DMS153 treated with DMSO at 0.1 percent for 48 hours (cell line): ENCODE data around the gene EVC2.

Source experiments
- DNase-seq: peaks from one replicate; lab custom pipeline; 2025; ENCODE audit not compliant: unreplicated experiment; lab: John Stamatoyannopoulos, UW

EVC2 gene, protein sequence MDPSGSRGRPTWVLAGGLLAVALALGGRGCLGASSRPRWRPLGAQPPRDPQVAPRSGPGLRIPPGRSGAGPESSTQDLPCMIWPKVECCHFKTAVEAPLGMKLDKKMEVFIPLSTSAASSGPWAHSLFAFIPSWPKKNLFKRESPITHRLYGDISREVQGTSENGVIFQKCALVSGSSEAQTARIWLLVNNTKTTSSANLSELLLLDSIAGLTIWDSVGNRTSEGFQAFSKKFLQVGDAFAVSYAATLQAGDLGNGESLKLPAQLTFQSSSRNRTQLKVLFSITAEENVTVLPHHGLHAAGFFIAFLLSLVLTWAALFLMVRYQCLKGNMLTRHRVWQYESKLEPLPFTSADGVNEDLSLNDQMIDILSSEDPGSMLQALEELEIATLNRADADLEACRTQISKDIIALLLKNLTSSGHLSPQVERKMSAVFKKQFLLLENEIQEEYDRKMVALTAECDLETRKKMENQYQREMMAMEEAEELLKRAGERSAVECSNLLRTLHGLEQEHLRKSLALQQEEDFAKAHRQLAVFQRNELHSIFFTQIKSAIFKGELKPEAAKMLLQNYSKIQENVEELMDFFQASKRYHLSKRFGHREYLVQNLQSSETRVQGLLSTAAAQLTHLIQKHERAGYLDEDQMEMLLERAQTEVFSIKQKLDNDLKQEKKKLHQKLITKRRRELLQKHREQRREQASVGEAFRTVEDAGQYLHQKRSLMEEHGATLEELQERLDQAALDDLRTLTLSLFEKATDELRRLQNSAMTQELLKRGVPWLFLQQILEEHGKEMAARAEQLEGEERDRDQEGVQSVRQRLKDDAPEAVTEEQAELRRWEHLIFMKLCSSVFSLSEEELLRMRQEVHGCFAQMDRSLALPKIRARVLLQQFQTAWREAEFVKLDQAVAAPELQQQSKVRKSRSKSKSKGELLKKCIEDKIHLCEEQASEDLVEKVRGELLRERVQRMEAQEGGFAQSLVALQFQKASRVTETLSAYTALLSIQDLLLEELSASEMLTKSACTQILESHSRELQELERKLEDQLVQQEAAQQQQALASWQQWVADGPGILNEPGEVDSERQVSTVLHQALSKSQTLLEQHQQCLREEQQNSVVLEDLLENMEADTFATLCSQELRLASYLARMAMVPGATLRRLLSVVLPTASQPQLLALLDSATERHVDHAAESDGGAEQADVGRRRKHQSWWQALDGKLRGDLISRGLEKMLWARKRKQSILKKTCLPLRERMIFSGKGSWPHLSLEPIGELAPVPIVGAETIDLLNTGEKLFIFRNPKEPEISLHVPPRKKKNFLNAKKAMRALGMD

DNA sequence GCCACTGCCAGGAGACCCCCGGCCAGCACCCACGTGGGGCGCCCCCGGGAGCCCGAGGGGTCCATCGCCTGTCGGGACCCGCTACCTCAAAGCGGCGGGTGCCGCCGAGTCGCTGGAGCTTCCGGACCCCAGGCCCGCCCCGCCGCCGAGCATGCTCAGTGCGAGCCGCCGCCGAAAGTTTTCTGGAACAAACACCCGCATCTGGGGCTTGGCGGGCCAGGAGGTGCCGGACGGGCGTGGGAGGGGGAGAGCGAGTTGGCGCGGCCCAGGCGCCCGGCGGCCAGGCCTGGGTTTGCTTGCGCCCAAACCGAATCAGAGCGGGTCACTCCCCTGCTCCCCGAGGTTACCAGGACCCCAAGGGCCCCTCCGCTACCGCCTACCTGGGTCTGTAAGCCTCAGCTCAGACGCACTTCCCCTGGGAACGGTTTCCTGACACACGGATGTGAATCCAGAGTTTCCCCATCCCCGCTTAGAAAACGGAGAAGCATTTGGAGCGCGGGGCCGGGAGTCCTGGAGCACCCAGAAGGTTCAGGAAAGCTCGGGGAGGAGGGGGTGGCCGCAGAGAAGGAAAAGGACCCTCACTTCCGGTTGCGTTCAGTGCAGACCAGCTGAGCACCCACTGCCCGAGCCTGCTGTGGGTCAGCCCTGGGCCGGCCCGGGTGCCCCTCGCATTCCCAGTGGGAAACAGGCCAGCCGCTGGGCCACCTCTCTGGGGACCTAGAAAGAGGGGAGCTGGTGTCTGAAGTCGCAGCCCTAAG is at the start of gene EVC2:
EVC2 (minus strand) TSS at position 111 of the 758 bp plus-strand sequence; CDS start at position 65, 46 bp downstream.
- DNase-seq, result no peak

DNA sequence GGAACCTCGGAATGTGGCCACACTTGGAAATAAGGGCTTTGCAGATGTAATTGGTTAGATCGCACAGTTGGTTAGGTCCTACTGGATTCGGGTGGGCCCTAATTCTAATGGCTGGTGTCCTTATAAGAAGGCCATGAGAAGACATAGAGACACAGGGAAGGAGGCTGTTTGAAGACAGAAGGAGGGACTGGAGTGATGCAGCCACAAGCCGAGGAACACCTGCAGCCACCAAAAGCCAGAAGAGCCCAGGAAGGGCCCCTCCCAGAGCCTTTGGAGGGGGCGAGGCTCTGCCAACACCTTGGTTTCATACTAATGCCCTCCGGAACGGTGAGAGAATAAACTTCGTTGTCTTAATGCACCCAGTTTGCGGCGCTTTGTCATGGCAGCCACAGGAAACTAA is 49.6 kb upstream of the EVC2 start:
- no peak for DNase-seq

DNA sequence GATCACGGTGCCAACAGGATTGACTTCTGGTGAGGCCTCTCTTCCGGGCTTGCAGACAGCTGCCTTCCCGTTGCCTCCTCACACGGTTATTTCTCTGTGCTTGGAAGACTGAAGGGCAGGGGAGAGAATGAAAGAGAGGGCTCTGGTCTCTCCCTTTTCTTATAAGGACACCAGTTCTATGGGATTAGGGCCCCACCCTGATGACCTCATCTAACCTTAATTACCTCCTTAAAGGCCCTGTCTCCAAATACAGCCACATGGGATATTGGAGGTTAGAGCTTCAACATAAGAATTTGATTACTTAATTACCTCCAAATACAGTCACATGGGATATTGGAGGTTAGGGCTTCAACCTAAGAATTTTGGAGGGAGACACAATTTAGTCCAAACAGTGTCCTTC is 49.2 kb upstream of the EVC2 start:
- DNase-seq, result no peak

DNA sequence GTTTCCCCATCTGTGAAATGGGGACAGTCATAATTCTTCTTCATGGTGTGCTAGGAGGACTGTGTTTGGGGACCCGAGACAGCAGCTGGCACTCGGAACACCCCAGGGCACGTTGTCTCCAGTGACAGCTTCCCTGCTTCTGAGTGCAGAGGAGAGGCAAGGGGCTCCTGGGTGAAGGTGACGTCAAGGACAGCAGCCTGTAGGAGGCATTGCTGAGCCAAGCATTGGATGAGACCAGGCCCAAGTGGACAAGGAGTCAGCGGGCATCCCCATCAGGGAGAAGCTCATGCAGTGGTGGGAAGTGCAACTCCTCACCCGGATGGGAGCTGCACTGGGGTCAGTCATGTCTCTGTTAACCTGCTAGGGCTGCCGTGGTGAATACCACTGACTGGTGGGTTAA is 48.7 kb upstream of the EVC2 start:
- no peak for DNase-seq

DNA sequence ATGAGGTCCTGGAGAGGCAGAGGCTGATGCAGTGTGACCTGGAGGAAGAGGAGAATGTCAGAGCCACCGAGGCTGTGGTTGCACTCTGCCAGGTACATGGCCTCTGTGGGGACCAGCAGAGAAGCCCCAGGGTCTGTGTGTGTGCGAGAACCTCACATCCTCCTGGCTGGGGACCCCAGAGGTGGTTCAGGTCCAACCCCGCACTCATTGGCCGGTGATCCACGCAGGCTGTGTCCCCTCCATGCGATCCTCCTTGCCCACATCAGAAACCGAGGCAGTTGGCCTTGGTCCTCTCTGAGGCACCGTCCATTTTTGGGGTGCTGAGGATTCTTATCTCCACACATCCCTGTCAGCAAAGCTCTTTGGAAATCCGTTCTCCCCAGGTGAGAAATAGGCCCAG is 47.9 kb upstream of the EVC2 start:
- DNase-seq, result no peak

DNA sequence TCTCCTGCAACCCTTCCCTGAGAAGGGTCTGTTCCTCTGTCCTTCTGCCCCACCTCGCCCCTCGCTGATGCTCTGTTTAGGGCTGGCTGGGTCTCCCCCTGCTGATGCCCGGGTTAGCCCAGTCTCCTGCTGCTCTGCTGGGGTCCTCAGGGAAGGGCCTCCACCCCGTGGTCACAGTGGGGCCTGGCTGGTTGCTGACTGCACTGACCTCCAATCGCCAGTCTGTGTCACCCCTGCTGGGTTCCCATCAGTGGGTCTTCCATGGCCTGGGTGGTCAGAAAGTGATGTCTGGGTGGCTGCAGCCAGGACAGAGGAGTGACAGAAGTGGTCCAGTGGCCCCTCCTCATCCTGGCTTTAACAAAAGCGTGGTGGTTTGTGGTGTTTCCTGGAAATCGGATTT is 47.3 kb upstream of the EVC2 start:
- no peak for DNase-seq

DNA sequence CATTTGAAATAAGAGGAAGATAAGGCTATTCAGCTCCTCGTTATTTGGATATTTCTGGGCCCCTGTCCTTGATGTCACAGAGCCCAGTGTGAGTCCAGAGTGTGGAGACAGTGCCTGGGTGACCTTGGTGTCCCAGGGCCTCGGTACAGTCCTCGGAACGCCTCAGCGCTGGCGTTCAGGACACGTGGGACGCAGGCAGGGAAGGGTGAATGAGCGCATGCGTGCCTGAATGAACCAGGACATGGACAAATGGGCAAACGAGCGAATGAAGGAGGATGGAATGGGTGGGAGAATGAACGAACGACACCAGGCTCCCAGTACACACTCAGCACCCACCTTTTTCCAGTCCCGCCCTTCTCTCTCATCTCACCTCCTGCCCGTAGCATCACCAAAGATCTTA is 46.8 kb upstream of the EVC2 start:
- no peak for DNase-seq

DNA sequence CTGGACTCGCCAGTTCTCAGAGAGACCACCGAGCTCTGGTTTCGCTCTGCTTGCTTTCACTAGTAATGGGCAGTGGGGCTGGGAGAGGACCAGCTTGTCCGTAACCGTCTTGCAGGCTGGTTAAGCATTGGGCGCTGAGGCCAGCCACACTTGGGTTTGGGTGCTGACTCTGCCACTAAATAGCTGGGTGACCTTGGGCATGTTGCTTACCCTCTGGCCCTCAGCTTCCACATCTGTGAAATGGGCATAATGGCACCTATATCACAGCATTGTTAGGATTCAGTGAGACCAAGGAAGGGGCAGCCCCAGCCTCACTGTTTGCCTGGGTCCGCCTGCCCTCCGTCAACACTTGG is 46.1 kb upstream of the EVC2 start:
- no peak for DNase-seq

DNA sequence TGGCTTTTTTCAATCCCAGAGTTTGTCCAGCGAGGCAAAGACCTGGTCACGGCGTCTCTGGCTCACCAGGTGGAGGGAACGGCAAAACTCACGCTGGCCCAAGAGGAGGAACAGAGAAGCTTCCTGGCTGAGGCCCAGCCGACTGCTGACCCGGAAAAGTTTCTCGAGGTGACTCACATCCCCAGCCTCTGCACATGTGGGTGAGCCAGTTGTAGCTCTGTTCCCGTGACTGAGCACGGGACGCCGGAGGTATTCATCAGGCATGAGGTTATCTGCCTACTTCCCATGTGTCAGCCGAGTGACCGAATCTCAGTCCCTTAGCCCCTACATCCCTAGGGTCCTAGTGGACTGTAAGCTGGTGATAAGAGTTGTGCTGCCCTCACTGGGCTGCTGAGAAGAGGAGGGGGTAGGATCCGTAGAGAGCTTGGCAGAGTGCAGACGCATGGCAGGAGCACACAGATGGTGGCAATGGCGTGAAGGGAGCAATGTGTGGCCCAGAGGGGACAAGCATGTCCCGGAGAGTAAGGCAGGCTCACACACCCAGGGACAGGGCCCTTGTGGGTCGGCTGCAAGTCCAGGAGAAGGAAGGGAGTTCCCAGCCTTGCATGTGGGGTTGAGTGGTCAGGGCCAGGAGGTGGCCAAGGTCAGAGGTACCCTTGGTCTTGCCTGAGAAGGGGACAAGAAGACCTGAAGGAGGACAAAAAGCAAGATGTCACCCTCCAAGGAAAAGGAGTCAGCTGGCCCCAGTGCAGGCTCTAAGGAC is 45.6 kb upstream of the EVC2 start:
- DNase-seq, result no peak

DNA sequence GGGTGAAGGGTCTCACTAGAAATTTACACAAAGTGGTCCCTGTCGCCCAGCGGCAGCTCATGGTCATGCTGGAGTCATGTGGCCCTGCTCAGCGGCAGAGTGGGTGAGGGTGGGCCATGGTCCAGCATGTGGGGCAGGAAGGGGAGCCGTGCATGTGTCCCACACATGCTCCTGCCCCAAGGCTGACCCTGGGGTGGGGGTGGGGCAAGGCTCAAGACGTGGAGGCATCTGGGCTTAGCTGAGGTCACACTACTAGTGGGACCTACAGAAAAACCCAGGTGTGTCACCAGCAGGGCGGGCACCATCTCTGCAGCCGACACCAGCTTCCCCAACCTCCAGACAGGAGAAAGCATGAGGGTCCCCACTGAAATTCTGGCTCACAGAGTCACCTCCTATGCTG is 45.0 kb upstream of the EVC2 start:
- DNase-seq, result no peak

DNA sequence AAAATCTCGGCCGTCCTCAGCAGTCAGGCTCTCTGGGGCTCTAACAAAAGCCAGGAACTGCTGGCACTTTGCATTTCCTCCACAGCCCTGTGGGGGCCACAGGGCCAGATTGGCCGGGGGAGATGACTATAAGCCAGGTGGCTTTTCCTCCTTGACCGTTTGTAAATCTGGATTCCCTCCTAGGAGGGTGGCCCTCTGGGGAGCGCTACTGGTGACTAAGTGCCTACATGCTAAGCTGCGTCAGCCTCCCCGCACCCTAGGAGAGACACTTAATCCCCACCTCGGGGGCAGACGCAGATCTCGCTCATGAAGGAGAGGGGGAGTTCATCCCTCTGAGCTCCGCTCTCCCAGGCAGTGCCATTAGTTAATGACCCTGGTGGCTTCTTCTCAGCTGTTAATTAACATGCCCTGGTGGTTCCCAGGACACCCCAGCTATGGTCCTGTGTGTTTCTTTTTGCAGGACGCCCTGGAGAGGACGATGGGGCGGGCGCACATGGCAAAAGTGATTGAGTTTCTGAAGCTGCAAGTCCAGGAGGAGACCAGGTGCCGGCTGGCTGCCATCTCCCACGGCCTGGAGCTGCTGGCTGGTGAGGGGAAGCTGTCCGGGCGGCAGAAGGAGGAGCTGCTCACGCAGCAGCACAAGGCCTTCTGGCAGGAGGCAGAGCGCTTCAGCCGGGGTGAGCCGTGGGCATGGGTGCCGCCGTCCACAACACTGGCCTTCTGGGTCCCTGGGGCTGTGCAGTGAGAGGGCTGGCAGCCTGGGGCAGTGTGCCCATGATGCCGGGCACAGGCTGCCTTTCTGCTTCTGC is 44.2 kb upstream of the EVC2 start:
- no peak for DNase-seq

DNA sequence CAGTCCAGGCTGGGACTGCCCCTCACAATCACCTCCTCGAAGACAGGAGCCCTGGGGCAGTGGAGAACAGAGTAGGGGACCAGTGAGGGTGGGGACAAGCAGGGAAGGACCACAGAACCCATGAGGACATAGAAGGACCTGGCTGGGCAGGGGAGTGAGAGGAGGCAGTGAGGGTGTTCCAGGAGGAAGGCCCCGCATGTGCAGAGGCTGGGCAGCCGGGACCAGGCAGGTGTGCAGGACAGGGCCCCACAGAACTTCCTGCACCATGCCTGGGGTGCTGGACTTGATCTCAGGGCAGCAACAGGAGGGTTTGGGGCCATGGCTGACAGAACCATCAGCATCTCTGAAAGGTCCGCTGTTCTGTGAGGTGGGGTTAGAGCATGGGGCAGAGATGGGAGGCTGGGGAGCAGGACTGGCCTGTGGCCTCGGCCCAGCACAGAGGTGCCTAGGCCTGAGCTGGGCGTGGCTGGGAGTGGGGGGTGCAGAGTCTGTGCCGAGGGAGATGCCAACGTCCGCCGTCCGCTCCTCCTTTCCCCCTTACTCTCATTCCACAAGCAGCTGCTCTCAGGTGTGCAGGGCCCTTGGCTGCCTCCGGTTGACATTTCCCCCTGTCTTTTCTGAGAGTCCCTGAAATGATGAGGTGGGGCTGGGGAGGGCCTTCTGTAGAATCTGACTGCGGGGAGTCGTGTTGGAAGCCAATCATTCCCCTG is 43.5 kb upstream of the EVC2 start:
- DNase-seq, result no peak

DNA sequence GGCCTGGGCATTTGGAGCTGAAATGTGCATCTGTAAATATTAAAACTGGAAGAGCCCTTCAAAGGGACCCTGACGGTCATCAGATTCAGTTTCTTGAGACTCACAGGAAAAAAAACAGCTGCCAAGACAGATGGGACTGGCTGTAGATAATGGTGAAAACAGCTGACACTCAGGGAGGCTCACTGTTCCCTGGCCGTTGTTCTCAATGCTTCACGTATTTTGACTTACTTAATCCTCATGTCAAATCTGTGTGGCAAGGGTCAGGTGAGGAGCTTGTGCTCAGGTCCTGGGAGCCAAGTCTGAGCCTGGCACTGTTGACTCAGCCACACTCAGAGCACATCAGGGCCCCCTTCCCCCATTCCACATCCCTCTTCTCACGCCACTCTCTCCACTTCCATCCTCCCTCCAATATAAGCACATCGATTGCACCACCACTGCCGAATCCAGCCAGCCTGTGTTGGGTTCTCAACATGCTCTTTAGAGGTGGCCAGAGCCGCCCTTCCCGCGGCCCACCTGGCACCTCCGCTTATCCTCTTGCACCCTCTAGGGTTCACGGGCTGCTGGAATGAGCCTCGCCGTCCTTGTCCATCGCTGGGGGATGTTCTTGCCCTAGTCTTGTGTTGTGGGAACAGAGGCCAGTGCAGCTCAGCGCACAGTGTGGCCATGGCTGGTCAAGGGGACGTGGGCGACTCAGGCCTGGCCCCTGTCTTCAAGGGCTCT is 42.7 kb upstream of the EVC2 start:
- DNase-seq, result no peak

DNA sequence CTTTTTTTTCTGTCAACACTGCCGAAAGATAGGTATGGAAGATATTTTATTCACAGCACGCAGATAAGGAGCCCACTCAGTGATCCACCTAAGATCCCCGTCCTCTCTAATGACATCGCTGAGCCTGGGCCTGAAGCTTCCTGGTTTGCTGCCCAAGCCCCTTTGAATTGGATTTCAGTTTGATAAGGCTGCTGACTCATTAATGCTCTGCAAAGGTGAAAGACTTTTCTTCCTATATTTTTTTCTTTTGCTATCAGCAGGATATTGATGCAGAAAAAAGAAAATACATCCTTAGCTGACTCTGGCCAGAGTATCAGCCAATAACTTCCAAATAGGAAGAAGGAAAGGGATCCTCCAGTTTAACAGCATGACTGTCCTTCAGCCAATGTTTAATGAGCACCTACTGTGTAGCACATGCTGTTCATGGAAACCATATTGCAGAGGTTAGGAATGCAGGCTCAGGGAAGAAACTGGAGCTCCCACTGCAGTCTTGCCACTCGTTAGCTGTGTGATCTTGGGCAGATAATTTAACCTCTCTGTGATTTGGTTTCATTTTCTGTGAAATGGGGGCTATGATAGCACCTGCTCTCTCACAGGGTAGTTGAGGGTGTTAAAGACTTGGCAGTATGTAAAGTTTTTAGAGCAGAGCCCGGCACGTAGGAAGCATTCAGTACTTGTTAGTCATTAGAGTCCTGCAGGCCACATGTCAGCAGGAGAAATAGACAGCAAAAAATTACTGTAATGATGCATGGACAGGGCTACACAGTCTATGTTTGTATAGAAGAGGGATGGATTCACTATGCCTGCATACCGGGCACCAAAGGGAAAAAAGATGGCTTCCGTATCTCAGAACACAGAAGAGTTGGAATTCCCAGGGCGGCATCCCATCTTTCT is 41.9 kb upstream of the EVC2 start:
- no peak for DNase-seq

DNA sequence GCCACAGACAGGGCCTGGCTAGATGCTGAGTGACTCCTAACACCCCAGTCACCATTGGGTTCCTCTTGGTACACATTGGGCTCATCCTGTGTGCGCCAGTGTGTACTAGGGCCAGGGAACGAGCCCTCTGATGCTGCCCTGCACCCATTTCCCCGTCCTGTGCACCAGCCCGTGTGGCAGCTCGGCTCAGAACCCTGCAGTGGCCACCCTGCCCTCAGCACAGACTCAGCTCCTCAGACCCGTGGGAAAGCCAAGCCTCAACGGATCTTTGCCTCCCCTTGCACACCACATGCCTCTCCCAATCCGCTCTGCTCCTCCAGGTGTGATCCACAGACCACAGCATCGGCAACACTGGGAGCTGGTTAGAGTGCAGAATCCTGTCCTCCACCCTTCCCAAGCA is 41.2 kb upstream of the EVC2 start:
- DNase-seq, result no peak

DNA sequence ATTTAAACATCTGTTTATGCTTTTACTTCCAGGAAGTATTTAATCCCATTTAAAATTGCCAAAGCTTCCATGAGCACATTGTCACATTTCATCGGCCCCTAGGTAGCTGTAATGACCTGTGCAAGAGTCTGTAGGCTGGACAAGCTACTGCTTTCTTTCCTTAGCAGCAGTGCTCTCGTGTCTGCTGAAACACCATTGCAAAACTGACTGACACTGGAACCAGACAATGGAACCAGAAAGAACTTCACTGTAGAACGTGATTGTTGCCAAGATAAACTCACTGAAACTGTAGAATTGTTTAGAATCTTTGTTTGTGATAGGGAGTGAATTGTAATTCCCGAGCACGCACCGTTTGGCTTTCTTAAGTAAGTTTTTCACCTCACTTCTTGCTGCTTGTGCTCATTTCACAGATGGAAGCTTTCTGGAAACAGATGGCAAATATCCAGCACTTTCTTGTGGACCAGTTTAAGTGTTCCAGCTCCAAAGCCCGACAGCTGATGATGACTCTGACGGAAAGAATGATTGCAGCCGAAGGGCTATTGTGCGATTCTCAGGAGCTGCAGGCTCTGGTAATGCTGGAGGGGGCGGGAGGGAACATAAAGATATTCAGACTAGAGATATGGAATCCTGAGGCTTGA is 39.5 kb upstream of the EVC2 start:
- no peak for DNase-seq
